ENCODE results near the gene SLC22A4.

Gene SLC22A4

DNA sequence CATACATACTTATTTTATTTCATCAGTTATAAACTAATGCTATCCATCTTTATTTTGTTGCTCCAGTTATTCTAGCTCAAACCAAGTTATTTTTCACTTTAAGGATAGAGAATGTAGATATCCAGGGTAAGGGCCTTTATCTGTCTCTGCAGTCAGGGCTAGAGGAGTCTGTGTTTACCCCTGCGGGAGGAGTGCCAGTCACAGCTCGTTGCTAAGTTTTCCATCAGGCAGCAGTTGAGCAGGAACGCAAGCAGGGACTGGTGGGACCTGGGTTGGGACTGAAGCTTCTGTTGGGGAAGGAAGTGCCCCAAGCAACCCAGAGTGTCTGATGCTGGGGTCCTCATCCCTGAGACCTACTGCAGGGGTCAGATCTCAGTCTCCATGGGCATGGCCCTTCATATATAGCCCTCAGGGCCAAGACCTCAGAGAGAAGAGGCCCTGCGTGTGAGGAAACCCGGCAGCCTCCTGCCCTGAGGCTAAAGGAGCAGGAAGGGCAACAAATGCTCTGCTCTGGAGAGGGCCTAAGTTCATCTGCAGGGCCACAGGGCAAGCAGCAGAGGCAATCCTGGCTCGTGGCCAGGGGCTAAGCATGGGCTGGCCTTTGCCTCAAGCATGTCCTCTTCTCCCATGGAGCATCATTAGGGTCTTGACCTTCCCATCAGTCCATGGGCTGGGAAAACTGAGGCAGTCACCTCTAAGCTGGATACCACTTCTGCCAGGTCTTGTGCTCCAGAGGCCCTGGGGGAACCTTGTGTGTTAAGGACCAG, 6.6 kb downstream of the SLC22A4 start:
- DNase-seq, result no peak

DNA sequence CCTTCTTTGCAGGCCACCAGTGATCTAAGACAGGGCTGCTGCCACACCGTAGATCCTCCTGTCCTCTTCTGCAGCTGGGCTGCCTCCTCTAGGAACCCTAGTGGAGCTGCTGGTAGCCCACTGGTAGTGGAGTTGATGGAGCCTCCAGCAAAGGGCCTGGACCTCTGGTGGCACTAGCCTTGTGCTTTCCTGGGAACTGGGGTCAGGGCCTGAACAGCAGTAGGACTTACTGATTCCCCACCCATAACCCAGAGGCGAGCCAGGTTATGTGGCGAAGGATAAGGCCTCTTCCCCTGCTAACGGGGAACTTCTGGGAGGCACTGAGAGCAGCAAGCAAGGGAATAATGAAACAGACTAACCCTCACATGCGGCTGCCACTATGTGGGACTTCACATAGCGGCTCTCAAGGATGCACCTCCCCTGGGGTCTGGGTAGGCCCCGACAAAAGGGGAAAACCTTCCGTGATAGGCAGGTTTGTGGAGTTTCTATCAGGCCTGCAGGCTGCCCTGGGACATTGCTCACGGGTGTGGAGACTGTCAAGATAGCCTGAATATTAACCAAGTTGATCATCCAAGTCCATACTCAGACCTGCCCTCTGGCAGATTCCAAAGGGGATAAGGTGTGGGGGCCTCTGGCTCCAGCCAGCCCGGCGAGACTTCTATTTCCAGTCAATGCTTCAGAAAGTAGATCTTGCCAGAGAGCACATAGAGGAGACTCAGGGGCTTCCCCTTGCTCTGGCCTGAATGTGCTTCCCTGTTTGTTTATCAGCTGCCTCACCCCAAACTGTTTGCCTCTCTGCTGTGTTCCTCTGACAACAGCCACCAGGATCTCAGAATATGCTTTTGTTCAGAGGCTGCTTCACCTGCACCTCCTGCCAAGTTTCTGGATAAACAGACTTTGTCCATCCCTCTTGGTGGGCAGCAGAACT, 7.4 kb downstream of the SLC22A4 start:
- no peak for DNase-seq

GRCh38 chr5:132302413-132302812, 8.2 kb downstream of the SLC22A4 start:
- DNase-seq, result no peak

- DNase-seq, result no peak
These were observed 9.4 kb downstream of the SLC22A4 start for GRCh38 chr5:132303589-132303988.

DNA sequence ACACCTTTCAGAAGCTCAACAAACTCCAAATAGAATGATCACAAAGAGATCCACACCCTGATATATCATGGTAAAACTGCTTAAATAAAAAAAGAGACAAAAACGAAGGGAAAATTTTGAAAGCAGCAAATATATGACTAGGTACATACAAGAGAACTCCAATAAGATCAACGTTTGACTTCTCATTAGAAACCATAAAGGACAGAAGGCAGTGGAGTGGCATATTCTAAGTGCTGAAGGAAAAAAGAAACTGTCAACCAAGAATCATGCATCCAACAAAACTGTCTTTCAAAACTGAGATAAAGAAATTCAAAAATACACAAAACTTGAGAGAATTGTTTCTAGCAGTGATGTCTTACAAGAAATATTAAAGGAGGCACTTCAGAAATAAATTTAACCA, 11.2 kb downstream of the SLC22A4 start:
- DNase-seq, result no peak

DNA sequence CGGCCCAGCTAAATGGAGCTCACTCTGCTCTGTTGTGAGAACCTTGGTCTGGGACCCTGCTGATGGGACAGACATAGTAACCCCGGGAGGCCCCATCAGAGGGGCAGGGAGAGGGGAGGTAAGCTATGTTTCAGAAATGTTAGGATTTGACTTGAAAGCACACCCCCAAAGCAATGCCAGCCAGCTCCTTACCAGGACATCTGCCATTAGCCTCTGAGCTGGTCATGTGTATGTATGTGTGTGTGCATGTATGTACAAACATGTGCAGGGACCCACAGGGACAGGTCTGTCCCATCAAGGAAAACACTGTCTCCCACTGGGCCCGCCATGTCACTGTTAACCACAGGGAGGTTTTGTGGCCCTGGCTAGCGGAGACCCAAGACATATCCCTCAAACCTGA, 14.5 kb downstream of the SLC22A4 start:
- DNase-seq, result no peak

DNA sequence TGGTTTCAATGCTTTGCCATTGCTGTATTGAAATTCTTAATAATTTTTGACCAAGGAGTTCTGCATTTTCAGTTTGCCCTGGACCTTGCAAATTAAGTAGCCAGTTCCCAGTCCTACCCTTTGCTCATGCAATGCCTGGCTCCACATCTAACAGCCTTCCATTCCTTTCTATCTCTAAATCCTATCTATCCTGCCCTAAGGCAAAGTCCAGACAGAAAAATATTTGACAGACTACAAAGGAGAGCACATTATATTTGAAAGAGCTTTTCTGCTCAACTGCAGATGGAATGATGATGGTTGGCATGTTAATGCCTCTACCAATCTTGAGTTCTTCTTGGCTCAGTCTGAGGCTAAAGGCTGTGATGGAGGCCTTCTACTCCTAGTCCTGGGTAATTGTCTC, 15.5 kb downstream of the SLC22A4 start:
- DNase-seq, result no peak

GRCh38 chr5:132310141-132310834, 16.1 kb downstream of the SLC22A4 start:
- no peak for DNase-seq

DNA sequence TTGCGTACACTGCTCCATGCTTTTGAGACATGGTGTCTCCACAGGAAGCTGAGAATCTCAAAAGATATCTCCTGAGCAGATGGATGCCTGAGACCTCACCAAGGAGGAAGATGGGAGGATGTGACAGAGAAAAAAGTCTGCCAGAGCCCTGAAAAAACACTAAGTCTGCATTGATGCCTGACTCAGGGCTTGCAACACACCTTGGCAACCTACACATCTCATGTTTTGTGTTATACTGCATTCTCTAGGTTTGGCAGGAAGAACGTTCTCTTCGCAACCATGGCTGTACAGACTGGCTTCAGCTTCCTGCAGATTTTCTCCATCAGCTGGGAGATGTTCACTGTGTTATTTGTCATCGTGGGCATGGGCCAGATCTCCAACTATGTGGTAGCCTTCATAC, 19.2 kb downstream of the SLC22A4 start:
- no peak for DNase-seq

- no peak for DNase-seq
These were observed 19.8 kb downstream of the SLC22A4 start for GRCh38 chr5:132313961-132314432.

DNA sequence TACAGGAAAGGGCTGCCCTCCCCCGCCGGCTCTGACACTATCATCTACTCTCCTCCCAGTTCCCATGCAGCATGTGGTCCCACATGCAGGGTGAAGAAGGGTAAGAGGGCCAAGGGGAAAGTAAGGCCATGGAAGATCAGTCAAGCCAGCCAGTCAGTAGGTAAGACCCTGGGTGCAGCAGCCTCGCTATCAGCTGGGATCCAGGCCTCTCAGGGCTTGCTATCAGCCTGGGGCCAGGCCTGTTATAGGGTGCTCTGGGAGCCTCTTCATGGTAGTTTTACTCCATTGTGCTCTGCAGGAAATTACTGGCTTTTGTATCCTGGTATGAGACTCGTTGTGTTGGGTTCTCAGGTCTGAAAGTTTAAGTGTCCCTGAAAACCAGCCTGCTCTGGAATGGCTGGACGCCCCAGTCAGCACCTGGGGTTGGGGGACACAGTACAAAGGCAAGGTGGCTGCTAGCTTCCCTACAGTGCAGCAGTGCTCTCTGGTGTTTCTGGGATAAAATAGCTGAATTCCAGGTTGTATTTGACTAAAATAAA, 21.4 kb downstream of the SLC22A4 start:
- no peak for DNase-seq

- DNase-seq, result no peak
These were observed 25.8 kb downstream of the SLC22A4 start for GRCh38 chr5:132319975-132320374.

GRCh38 chr5:132321109-132321721, 27.0 kb downstream of the SLC22A4 start:
- no peak for DNase-seq

GRCh38 chr5:132322266-132322665, 28.1 kb downstream of the SLC22A4 start:
- no peak for DNase-seq

DNA sequence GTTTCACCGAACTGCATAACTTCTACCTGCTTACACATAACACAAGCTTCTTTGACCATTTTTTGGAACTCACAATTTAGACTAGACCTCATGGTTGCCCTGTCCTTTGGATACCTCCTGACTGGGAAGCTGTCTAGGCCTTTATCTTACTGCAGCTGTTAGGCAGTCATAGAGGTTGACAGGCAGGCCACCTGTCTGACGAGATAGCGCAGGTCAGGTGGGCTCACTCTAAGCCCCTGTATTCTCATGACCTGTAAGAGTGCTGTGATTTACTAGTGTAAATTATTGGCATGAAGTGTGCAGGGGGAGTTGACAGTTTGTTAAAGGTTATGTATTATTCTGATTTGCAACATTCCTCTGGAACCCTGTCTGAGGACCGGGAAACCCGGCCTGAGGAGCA, 29.0 kb downstream of the SLC22A4 start:
- DNase-seq, result no peak

DNA sequence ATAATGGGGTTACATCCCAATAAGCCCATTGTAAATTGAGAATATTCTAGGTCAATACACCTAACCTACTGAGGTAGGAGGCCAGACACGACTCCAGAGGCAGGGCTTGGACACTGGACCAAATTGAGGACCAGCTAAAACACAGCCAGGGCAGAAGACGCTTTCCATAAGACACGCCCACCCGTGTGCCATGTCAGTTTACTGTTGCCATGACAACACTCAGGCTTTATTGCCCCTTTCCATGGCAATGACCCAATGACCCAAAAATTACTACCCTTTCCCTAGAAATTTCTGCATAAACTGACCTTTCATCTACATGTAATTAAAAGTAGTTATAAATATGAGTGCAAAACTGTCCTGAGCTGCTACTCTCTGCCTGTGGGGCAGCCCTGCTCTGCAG, 31.5 kb downstream of the SLC22A4 start:
- no peak for DNase-seq

DNA sequence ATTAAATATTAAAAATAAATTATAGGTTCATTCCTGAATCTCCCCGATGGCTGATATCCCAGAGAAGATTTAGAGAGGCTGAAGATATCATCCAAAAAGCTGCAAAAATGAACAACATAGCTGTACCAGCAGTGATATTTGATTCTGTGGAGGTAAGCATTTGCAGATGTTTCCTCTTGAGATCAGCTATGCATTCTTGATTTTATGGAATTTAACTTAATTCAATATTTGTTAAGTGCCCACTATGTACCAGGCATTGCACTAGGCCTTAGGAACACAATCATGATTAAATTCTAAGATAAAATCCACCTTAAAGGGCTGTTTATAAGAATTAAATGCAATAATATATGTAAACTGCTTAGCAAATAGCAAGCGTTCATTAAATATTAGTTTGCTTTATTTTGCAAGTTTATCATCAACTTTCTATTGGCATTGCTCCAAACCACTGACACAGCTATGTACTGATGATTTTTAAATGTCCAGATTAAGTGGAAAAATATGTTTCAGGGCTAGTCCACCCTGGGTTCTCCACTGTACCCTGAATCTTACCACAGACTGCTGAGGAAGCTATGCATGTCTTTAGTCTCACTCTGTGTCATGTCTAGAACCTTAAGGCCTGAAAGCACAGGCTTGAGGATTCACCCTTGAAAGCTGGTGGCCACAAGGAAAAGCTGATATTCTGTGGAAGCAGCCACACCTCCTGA, 33.2 kb downstream of the SLC22A4 start:
- no peak for DNase-seq

- no peak for DNase-seq
These were observed 40.6 kb downstream of the SLC22A4 start for GRCh38 chr5:132334812-132335211.

- DNase-seq, result no peak
These were observed 41.2 kb downstream of the SLC22A4 start for GRCh38 chr5:132335402-132335801.

DNA sequence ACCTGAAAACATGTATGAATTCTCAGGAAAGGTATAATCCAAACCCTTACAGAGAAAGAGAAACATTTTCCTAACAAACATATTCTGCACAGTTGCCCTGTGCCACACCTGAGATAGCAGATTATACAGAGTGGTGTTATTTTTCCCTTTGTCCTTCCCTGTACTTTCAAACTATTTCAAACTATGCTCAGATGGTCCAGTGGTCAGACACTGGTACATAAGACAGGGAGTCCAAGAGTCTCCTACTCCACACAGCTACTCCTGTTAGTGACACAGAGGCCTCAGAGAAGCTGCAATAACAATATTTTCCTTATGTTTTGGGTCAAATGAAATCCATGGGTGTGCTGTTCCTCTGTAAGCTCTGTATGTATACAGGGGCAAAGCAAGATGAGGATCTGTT, 45.3 kb downstream of the SLC22A4 start:
- DNase-seq, result no peak

DNA sequence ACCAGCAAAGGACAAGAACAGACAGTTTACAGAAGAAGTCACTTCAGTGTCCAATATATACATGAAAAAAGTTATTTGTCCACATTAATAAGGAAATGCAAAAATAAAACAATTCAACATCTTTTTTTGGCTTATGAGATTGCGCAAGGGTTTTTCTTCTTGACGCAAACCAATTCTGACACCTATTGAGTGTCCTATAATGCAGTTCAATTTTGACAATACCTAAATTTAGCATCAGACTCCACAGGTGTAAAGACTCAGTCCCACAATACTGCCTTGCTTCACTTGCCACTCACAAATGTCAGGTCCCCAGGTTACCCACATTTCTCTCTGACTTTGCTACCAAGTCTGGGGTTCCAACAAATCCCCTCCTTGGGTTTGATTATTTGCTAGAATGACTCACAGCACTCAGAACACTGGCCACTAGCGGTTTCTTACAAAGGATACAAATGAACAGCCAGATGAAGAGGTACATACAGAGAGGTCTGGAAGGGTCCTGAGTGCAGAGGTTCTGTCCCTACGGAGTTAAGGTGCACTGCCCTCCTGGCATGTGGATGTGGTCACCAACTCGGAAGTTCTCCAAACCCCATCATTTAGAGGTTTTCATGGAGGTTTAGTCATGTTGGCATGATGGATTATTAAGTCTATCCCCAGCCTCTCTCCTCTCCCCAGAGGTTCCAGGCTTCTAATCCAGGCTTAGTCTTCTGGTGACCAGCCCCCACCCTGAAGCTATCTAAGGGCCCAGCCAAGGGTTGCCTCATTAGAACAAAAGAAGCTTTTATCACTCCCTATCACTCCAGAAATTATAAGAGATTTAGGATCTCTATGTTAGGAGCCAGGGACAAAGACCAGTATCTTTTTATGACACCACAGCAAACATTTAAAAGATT, 48.3 kb downstream of the SLC22A4 start:
- DNase-seq, result no peak

All from GDM1 (cell line).